Sigmoid colon (tissue), 4 donors: Measurements from ENCODE around the gene PHF20.

ENCODE experiments used
- EP300 ChIP-seq, 4 donors: sonication (generic); formaldehyde crosslinking; IDR thresholded peaks; one replicate each; pipeline ENCODE4 v1.6.1; 2017; ENCODE audit warnings: antibody characterized with exemption in 4 of 4
- POLR2A ChIP-seq, 2 donors: fragments of 450-650 bp; IDR thresholded peaks; one replicate each; pipeline ENCODE4 v1.6.1; 2016; ENCODE audit warnings: antibody characterized with exemption in 2 of 2, mild to moderate bottlenecking in 2 of 2, moderate library complexity in 2 of 2
- TF ChIP-seq, protein P1 (sequence below), 4 experiments: fragments of 450-650 bp in 3 of 4; fragments of 200-600 bp in 1 of 4; IDR thresholded peaks; one replicate each; pipeline ENCODE4 v1.5.1; 2016 to 2019; ENCODE audit warnings: antibody characterized with exemption in 4 of 4, mild to moderate bottlenecking in 3 of 4, moderate library complexity in 2 of 4

DNA sequence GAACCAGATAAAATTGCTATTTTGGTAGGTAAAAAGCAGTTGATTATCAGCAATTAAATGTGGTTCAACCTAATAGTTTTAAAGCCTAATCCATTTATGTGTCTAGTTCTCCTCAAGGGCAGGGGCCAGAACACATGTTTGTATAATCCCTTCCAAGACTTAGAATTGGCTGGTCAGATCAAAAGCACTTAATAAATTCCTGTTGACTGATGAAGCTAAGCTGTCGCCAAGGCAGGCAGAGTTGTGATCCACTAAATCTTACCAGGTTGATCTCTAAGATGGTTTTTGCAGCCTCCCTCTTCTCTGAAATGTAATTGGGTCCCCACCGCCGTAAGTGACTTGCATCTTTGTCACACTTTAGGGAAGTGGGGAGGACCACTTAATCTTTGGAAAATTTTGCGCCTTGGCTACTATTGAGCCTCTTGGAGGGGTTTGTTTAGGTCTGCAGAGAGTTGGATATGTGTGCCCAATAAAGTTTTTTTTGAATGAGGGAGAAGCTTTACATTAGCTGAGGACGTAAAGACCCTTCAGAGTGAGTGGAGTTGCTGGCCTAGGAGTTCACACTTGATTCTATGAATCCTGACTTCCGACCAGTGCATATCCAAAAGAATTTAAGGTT is 65.9 kb downstream of the PHF20 start:
- no peak for TF ChIP-seq POLR2A (IDR thresholded peaks at IDR 0.05)
- TF ChIP-seq, protein P1, sequence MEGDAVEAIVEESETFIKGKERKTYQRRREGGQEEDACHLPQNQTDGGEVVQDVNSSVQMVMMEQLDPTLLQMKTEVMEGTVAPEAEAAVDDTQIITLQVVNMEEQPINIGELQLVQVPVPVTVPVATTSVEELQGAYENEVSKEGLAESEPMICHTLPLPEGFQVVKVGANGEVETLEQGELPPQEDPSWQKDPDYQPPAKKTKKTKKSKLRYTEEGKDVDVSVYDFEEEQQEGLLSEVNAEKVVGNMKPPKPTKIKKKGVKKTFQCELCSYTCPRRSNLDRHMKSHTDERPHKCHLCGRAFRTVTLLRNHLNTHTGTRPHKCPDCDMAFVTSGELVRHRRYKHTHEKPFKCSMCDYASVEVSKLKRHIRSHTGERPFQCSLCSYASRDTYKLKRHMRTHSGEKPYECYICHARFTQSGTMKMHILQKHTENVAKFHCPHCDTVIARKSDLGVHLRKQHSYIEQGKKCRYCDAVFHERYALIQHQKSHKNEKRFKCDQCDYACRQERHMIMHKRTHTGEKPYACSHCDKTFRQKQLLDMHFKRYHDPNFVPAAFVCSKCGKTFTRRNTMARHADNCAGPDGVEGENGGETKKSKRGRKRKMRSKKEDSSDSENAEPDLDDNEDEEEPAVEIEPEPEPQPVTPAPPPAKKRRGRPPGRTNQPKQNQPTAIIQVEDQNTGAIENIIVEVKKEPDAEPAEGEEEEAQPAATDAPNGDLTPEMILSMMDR (IDR thresholded peaks at IDR 0.05), result no peak
- no peak for TF ChIP-seq EP300 (IDR thresholded peaks at IDR 0.05)
